ENCODE results near the gene IL1RAPL1.

IL1RAPL1 gene

GRCh38 chrX:29455702-29456101 is 868.5 kb downstream of the IL1RAPL1 start:
- no peak for DNase-seq

GRCh38 chrX:29461039-29461438 is 873.8 kb downstream of the IL1RAPL1 start:
- no peak for DNase-seq

- no peak for DNase-seq
These were observed 879.2 kb downstream of the IL1RAPL1 start for GRCh38 chrX:29466456-29466855.

GRCh38 chrX:29468911-29469494 is 881.8 kb downstream of the IL1RAPL1 start:
- no peak for DNase-seq

GRCh38 chrX:29470030-29470429 is 882.8 kb downstream of the IL1RAPL1 start:
- no peak for DNase-seq

GRCh38 chrX:29471829-29472228 is 884.6 kb downstream of the IL1RAPL1 start:
- no peak for DNase-seq

GRCh38 chrX:29477878-29478277 is 890.6 kb downstream of the IL1RAPL1 start:
- no peak for DNase-seq

GRCh38 chrX:29478336-29479069 is 891.3 kb downstream of the IL1RAPL1 start:
- no peak for DNase-seq

GRCh38 chrX:29487214-29487613 is 900.0 kb downstream of the IL1RAPL1 start:
- DNase-seq, result no peak

- no peak for DNase-seq
These were observed 900.5 kb downstream of the IL1RAPL1 start for GRCh38 chrX:29487714-29488113.

GRCh38 chrX:29488919-29489318 is 901.7 kb downstream of the IL1RAPL1 start:
- no peak for DNase-seq

GRCh38 chrX:29490606-29491005 is 903.4 kb downstream of the IL1RAPL1 start:
- DNase-seq, result no peak

- DNase-seq, result no peak
These were observed 904.4 kb downstream of the IL1RAPL1 start for GRCh38 chrX:29491659-29492058.

GRCh38 chrX:29496636-29497180 is 909.5 kb downstream of the IL1RAPL1 start:
- no peak for DNase-seq

- no peak for DNase-seq
These were observed 919.5 kb downstream of the IL1RAPL1 start for GRCh38 chrX:29506729-29507128.

GRCh38 chrX:29518100-29518499 is 930.9 kb downstream of the IL1RAPL1 start:
- no peak for DNase-seq

- no peak for DNase-seq
These were observed 941.0 kb downstream of the IL1RAPL1 start for GRCh38 chrX:29528281-29528680.

- no peak for DNase-seq
These were observed 943.3 kb downstream of the IL1RAPL1 start for GRCh38 chrX:29530501-29530900.

GRCh38 chrX:29531336-29531735 is 944.1 kb downstream of the IL1RAPL1 start:
- DNase-seq, result no peak

GRCh38 chrX:29535212-29536162 is 948.2 kb downstream of the IL1RAPL1 start:
- DNase-seq, result no peak

GRCh38 chrX:29541038-29541437 is 953.8 kb downstream of the IL1RAPL1 start:
- no peak for DNase-seq

GRCh38 chrX:29542152-29542551 is 954.9 kb downstream of the IL1RAPL1 start:
- DNase-seq, result no peak

- no peak for DNase-seq
These were observed 958.6 kb downstream of the IL1RAPL1 start for GRCh38 chrX:29545878-29546277.
